Type B pancreatic cell (in vitro differentiated cells): ENCODE measurements around the gene IFNAR1. TPM values are rescaled to one million over a fixed set of nuclear protein-coding genes. Genes with fewer than 3 reads are reported as not detected.

Source experiments
- DNase-seq: peaks from one replicate; pipeline ENCODE4 v3.0.0; 2021; ENCODE audit warnings: mixed read lengths; ENCODE audit not compliant: unreplicated experiment; ENCODE audit errors: extremely low spot score
- H3K27ac Mint-ChIP-seq: 2 replicates; pipeline ENCODE4 v1.8.0; 2021; ENCODE audit warnings: mild to moderate bottlenecking, mixed read lengths
- H3K27me3 Mint-ChIP-seq: 2 replicates; pipeline ENCODE4 v1.8.0; 2021; ENCODE audit warnings: mixed read lengths
- H3K36me3 Mint-ChIP-seq: 2 replicates; pipeline ENCODE4 v1.8.0; 2021; ENCODE audit warnings: mixed read lengths
- H3K4me1 Mint-ChIP-seq: one replicate; pipeline ENCODE4 v1.8.0; 2021; ENCODE audit warnings: mixed read lengths; ENCODE audit not compliant: unreplicated experiment
- H3K4me3 Mint-ChIP-seq: 2 replicates; pipeline ENCODE4 v1.8.0; 2021; ENCODE audit warnings: mild to moderate bottlenecking, mixed read lengths
- H3K9me3 Mint-ChIP-seq: 2 replicates; pipeline ENCODE4 v1.8.0; 2021; ENCODE audit warnings: mixed read lengths
- CTCF ChIP-seq: fragments of 200-600 bp; sonication (generic); conservative IDR thresholded peaks from 2 replicates; pipeline ENCODE4 v1.5.0; 2021; ENCODE audit warnings: antibody characterized with exemption, mild to moderate bottlenecking
- total RNA-seq: library from RNA; stranded (reverse); gene quantifications from 2 replicates; pipeline ENCODE4 v1.2.1, GENCODE V29; 2021; ENCODE audit warnings: low replicate concordance

The IFNAR1 gene
- total RNA-seq, 1 donor from 2014 or later: 26.4 TPM

GRCh38 chr21:33334191-33334590 lies 9.4 kb downstream of the IFNAR1 start:
- Mint-ChIP-seq H3K9me3 (peaks cover 8% of the 10 kb centered on the region), H3K4me1 (no peaks in the 10 kb centered on the region), H3K27me3 (no peaks in the 10 kb centered on the region), H3K4me3 (no peak overlapping the region), H3K36me3 (peaks cover 25% of the 10 kb centered on the region), H3K27ac (no peak overlapping the region)
- no peak for TF ChIP-seq CTCF
- no peak for DNase-seq

DNA sequence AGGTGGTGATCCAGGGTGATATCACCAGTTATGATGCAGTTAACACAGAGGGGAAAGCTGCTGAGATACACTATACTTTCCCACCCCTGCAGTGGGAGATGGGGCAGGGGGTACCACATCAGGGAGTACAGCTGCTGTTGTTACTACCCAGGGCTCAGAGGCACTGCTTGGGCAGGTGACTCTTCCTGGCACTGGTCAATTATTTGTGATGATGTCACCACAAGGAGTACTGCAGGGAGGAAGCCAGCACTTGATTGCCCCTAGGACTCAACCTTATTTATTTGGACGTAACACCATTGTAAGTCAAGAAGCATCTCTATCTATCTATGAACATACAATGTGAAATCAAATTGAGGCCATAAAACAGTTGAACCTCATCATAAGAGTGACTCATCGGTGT lies 10.1 kb downstream of the IFNAR1 start:
- TF ChIP-seq CTCF: no peak
- Mint-ChIP-seq H3K9me3 (peaks cover 8% of the 10 kb centered on the region), H3K27ac (no peak overlapping the region), H3K4me1 (no peaks in the 10 kb centered on the region), H3K4me3 (no peak overlapping the region), H3K36me3 (peaks cover 25% of the 10 kb centered on the region), H3K27me3 (no peaks in the 10 kb centered on the region)
- no peak for DNase-seq

DNA sequence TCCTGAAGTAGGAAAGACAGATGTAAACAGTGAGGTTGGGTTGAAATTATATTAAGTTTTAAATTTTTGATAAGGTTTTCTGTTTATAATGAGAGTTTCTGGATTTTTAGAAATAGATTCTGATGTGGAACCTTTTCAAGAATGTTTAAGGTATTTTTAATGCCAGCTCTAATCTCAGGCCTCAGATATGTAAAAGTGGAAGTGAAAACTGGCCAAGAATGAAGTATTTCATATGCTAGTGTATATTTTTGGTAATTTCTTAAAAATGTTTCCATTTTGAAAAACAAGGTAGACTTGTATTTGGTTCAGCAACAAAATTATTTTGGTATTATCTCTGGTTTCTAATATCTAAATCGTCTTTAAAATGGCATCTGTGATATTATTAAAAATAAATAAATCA lies 14.4 kb downstream of the IFNAR1 start:
- DNase-seq: no peak
- Mint-ChIP-seq H3K36me3 (peaks cover 10% of the 10 kb centered on the region), H3K9me3 (no peaks in the 10 kb centered on the region), H3K4me3 (no peak overlapping the region), H3K27me3 (no peaks in the 10 kb centered on the region), H3K27ac (no peak overlapping the region), H3K4me1 (no peaks in the 10 kb centered on the region)
- no peak for TF ChIP-seq CTCF

- no peak overlapping the region for H3K27ac Mint-ChIP-seq
- H3K4me1 Mint-ChIP-seq: no peaks in the 10 kb centered on the region
- H3K9me3 Mint-ChIP-seq: no peaks in the 10 kb centered on the region
- no peaks in the 10 kb centered on the region for H3K27me3 Mint-ChIP-seq
- H3K4me3 Mint-ChIP-seq: no peak overlapping the region
- no peak for DNase-seq
- H3K36me3 Mint-ChIP-seq: peaks cover 11% of the 10 kb centered on the region
- TF ChIP-seq CTCF: no peak
These were observed 15.1 kb downstream of the IFNAR1 start for GRCh38 chr21:33339918-33340317.

GRCh38 chr21:33345751-33346238 lies 21.0 kb downstream of the IFNAR1 start:
- H3K36me3 Mint-ChIP-seq: peaks cover 33% of the 10 kb centered on the region
- no peaks in the 10 kb centered on the region for H3K9me3 Mint-ChIP-seq
- TF ChIP-seq CTCF: no peak
- no peaks in the 10 kb centered on the region for H3K4me1 Mint-ChIP-seq
- H3K27ac Mint-ChIP-seq: no peak overlapping the region
- no peak overlapping the region for H3K4me3 Mint-ChIP-seq
- no peak for DNase-seq
- no peaks in the 10 kb centered on the region for H3K27me3 Mint-ChIP-seq

DNA sequence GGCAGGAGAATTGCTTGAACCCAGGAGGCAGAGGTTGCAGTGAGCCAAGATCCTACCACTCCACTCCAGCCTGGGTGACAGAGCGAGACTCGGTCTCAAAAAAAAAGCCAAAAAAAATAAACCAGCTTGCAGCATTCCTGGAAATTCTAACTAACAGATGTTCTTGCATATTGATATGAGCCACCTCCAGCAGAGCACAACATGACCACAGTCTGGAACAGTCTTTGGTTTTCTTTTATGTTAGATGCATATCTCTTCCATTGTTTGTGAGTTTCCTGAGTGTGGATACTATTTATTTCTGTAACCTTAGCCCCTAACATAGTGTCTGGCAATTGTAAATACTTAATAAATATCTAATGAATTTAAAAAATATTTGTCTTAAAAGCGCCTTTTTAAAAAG lies 23.9 kb downstream of the IFNAR1 start:
- Mint-ChIP-seq H3K27ac (no peak overlapping the region), H3K27me3 (no peaks in the 10 kb centered on the region), H3K4me1 (no peaks in the 10 kb centered on the region), H3K9me3 (no peaks in the 10 kb centered on the region), H3K4me3 (no peak overlapping the region), H3K36me3 (peaks cover 27% of the 10 kb centered on the region)
- DNase-seq: no peak
- TF ChIP-seq CTCF: no peak
